B cell (primary cell): ENCODE data around the gene FRMD4A. TPM values are rescaled to one million over a fixed set of nuclear protein-coding genes. Genes with fewer than 3 reads are reported as not detected.

ENCODE experiments used
- ATAC-seq: fragments of 200-7000 bp; cut with Tn5 transposase; one replicate; pipeline ENCODE4 v1.10.0; 2021; ENCODE audit warnings: low read depth, mild to moderate bottlenecking, moderate number of reproducible peaks, moderate library complexity
- CTCF ChIA-PET: fragments of 350-600 bp; sonication (Branson Sonifier 250); formaldehyde crosslinking; loops from one replicate; lab custom pipeline; 2021; ENCODE audit warnings: antibody characterized with exemption, inconsistent platforms; lab: Charles Lee
- POLR2A ChIA-PET: fragments of 350-600 bp; sonication (Branson Sonifier 250); formaldehyde crosslinking; loops from one replicate; lab custom pipeline; 2021; ENCODE audit warnings: antibody characterized with exemption; lab: Charles Lee
- DNase-seq: peaks from one replicate; pipeline ENCODE4 v3.0.0; 2013
- H2AFZ ChIP-seq: 2 replicates; pipeline ENCODE4 v1.6.1; 2012; ENCODE audit warnings: mild to moderate bottlenecking, low read depth, low read length; ENCODE audit not compliant: insufficient read depth, poor library complexity, severe bottlenecking
- H3K27ac ChIP-seq, 2 donors: 1 replicate in 1 of 2; 2 replicates in 1 of 2; pipeline ENCODE4 v1.5.1; 2012 to 2013; ENCODE audit warnings: low read length in 2 of 2, mild to moderate bottlenecking in 2 of 2, moderate library complexity in 1 of 2
- H3K27me3 ChIP-seq, 4 experiments: fragments of 200-600 bp in 1 of 4; sonication (generic) in 1 of 4; replicated peaks in 1 of 4; 1 replicate in 2 of 4; 2 replicates in 2 of 4; pipeline versions ENCODE4 v1.6.1 to v1.7.0; 2013 to 2016; ENCODE audit warnings: low read length in 3 of 4, mild to moderate bottlenecking in 2 of 4, mixed read lengths in 1 of 4, moderate library complexity in 1 of 4; ENCODE audit not compliant: insufficient read depth in 4 of 4, control insufficient read depth in 3 of 4; ENCODE audit errors: control extremely low read depth in 1 of 4
- H3K36me3 ChIP-seq, 2 experiments: replicated peaks in 1 of 2; 1 replicate in 1 of 2; 2 replicates in 1 of 2; pipeline versions ENCODE4 v1.6.1 to v1.7.1; 2013; ENCODE audit warnings: low read length in 1 of 2; ENCODE audit not compliant: insufficient read depth in 2 of 2, control insufficient read depth in 1 of 2; ENCODE audit errors: control extremely low read depth in 1 of 2, extremely low read depth in 1 of 2
- H3K4me1 ChIP-seq, 2 donors: fragments of 200-600 bp in 1 of 2; sonication (generic) in 1 of 2; 1 replicate in 1 of 2; 2 replicates in 1 of 2; pipeline versions ENCODE4 v1.5.1 to v1.6.1; 2013 to 2017; ENCODE audit warnings: low read length in 2 of 2; ENCODE audit not compliant: control insufficient read depth in 2 of 2, insufficient read depth in 2 of 2
- H3K4me2 ChIP-seq: replicated peaks from 2 replicates; pipeline ENCODE3; 2012; ENCODE audit warnings: mild to moderate bottlenecking, low read depth, low read length; ENCODE audit not compliant: poor library complexity, severe bottlenecking
- H3K4me3 ChIP-seq, 5 experiments: fragments of 200-600 bp in 1 of 5; sonication (generic) in 1 of 5; 1 replicate in 3 of 5; 2 replicates in 2 of 5; pipeline versions ENCODE4 v1.5.1 to v1.7.0; 2011 to 2016; ENCODE audit warnings: low read length in 4 of 5, mild to moderate bottlenecking in 4 of 5, low read depth in 2 of 5, control low read depth in 1 of 5, moderate library complexity in 1 of 5; ENCODE audit not compliant: insufficient read depth in 1 of 5; ENCODE audit errors: control extremely low read depth in 1 of 5, extremely low read depth in 1 of 5
- H3K79me2 ChIP-seq: fragments of 200-600 bp; sonication (generic); one replicate; pipeline ENCODE4 v1.6.0; 2016; ENCODE audit warnings: low read length; ENCODE audit not compliant: control insufficient read depth, insufficient read depth
- H3K9ac ChIP-seq: fragments of 200-600 bp; sonication (generic); 2 replicates; pipeline ENCODE4 v1.6.1; 2017; ENCODE audit warnings: mild to moderate bottlenecking, low read length, moderate library complexity
- H3K9me3 ChIP-seq, 3 donors: one replicate each; pipeline versions ENCODE4 v1.6.1 to v1.7.1; 2013; ENCODE audit warnings: low read length in 2 of 3; ENCODE audit not compliant: control insufficient read depth in 2 of 3, insufficient read depth in 1 of 3; ENCODE audit errors: control extremely low read depth in 1 of 3
- H4K20me1 ChIP-seq: 2 replicates; pipeline ENCODE4 v1.6.0; 2012; ENCODE audit warnings: mild to moderate bottlenecking, low read length; ENCODE audit not compliant: insufficient read depth, control insufficient read depth, poor library complexity, severe bottlenecking
- H3K27ac Mint-ChIP-seq: one replicate; pipeline ENCODE4 v1.8.0; 2021; ENCODE audit warnings: mixed read lengths
- H3K27me3 Mint-ChIP-seq: one replicate; pipeline ENCODE4 v1.8.0; 2021; ENCODE audit warnings: mixed read lengths
- H3K4me1 Mint-ChIP-seq: one replicate; pipeline ENCODE4 v1.8.0; 2021; ENCODE audit warnings: mixed read lengths
- H3K4me3 Mint-ChIP-seq: one replicate; pipeline ENCODE4 v1.8.0; 2021; ENCODE audit warnings: mixed read lengths
- H3K9me3 Mint-ChIP-seq: one replicate; pipeline ENCODE4 v1.8.0; 2022; ENCODE audit warnings: mixed read lengths; ENCODE audit not compliant: insufficient read depth
- EZH2 ChIP-seq: IDR thresholded peaks from 2 replicates; pipeline ENCODE4 v1.6.1; 2012; ENCODE audit warnings: borderline replicate concordance, low read depth, mild to moderate bottlenecking, moderate library complexity, low read length; ENCODE audit not compliant: insufficient read depth, poor library complexity, severe bottlenecking
- WGBS: methylation state at CpG from one replicate; pipeline ENCODE4 v1.1.5; 2013; ENCODE audit warnings: missing lambda C conversion rate; ENCODE audit not compliant: insufficient coverage; 5-methylcytosine and 5-hydroxymethylcytosine counted together
- intact Hi-C: fragments of 100-400 bp; cut with micrococcal nuclease; formaldehyde crosslinking; loops from one replicate; pipeline ENCODE4 v1.10.0; 2022
- polyA plus RNA-seq: library from polyadenylated mRNA; depleted of rRNA; stranded (reverse); fragments of >200 nt; gene quantifications from 2 replicates; pipeline ENCODE4 v1.2.3, GENCODE V29; 2012
- total RNA-seq, 2 donors: library from RNA; stranded (reverse); fragments of 120-200 nt in 1 of 2; gene quantifications; 1 replicate in 1 of 2; 2 replicates in 1 of 2; pipeline versions ENCODE4 v1.2.3 to v1.2.4, GENCODE V29; 2013 to 2022
- TF ChIP-seq, protein P1 (sequence below): fragments of 200-600 bp; IDR thresholded peaks from one replicate; pipeline ENCODE4 v1.8.0; 2022; ENCODE audit warnings: antibody characterized with exemption, mild to moderate bottlenecking

Gene FRMD4A
- total and polyA plus RNA-seq, 2 donors (not counting 1 experiment from before 2014, with no cell fraction given), result 0.76 to 3.4 TPM

DNA sequence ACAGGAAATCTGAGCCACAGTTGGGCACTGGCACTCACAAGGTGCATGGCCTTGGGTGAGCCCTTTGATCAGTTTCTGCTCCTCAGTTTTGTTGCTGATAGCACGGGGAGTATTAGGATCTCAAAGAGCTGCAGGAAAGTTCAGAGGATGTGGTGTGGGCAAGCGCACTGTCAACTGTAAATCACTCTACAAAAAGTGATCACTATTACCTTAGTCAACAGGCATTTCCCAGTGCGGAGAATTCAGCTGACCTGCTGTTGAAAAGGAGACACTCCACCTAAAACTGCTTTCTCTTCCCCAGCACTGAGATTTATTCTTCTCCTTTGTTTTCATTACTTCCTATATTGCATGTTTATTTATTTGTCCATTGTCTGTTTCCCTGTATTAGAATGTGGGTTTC is 412.9 kb downstream of the FRMD4A start:
- Histone ChIP-seq H3K4me3 (no peak overlapping the region), H3K4me1 (peaks cover 0 to 6% of the 10 kb centered on the region in 2 donors), H3K27ac (no peak overlapping the region), H2AFZ (no peak overlapping the region), H3K79me2 (no peaks in the 10 kb centered on the region), H4K20me1 (no peaks in the 10 kb centered on the region), H3K36me3 (no peaks in the 10 kb centered on the region), H3K4me2 (no peak overlapping the region), H3K27me3 (no peaks in the 10 kb centered on the region), H3K9me3 (no peaks in the 10 kb centered on the region), H3K9ac (no peak overlapping the region)
- Mint-ChIP-seq H3K4me3 (no peak overlapping the region), H3K9me3 (no peaks in the 10 kb centered on the region), H3K27me3 (peaks cover 5% of the 10 kb centered on the region), H3K4me1 (peaks cover 19% of the 10 kb centered on the region), H3K27ac (no peak overlapping the region)
- no CpG with 5 or more reads among the region's 3 CpGs for WGBS
- intact Hi-C loops, result no loop called here
- CTCF ChIA-PET, result no interaction called here
- no peak for TF ChIP-seq EZH2
- TF ChIP-seq, protein P1, sequence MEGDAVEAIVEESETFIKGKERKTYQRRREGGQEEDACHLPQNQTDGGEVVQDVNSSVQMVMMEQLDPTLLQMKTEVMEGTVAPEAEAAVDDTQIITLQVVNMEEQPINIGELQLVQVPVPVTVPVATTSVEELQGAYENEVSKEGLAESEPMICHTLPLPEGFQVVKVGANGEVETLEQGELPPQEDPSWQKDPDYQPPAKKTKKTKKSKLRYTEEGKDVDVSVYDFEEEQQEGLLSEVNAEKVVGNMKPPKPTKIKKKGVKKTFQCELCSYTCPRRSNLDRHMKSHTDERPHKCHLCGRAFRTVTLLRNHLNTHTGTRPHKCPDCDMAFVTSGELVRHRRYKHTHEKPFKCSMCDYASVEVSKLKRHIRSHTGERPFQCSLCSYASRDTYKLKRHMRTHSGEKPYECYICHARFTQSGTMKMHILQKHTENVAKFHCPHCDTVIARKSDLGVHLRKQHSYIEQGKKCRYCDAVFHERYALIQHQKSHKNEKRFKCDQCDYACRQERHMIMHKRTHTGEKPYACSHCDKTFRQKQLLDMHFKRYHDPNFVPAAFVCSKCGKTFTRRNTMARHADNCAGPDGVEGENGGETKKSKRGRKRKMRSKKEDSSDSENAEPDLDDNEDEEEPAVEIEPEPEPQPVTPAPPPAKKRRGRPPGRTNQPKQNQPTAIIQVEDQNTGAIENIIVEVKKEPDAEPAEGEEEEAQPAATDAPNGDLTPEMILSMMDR, result no peak
- DNase-seq (no peak), ATAC-seq (no peak)
- POLR2A ChIA-PET, result no interaction called here

DNA sequence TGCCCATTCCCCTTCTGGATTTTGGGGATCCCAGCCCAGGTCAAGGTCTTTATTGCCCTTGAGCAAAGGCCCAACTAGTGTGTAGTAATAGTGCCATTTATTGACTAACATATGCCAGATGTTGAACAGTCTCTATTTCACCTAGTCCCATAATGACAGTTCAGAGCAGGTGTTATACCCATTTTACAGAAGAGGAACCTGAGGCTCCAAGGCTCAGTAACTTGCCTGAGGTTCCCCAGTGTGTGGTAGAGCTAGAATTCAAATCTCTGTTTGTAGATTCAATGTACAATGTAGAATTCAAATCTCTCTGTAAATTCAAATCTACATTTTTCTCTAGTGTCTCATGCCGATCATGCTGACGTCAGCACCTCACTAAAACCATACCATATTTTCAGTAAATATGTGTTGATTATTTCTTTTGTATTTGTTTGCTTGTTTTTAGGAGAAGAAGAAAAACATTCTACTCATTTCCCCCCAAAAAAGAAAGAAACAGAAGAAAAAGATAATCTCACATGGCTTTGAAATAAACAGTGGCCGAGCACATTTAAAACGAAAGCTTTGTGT is 414.3 kb downstream of the FRMD4A start:
- Histone ChIP-seq H2AFZ (no peak overlapping the region), H3K27me3 (no peaks in the 10 kb centered on the region), H3K4me3 (no peak overlapping the region), H3K79me2 (no peaks in the 10 kb centered on the region), H3K4me1 (peaks cover 0 to 6% of the 10 kb centered on the region in 2 donors), H3K9ac (no peak overlapping the region), H3K27ac (no peak overlapping the region), H3K9me3 (no peaks in the 10 kb centered on the region), H3K36me3 (no peaks in the 10 kb centered on the region), H3K4me2 (no peak overlapping the region), H4K20me1 (no peaks in the 10 kb centered on the region)
- Mint-ChIP-seq H3K4me3 (no peak overlapping the region), H3K27me3 (peaks cover 8% of the 10 kb centered on the region), H3K9me3 (no peaks in the 10 kb centered on the region), H3K4me1 (peaks cover 19% of the 10 kb centered on the region), H3K27ac (no peak overlapping the region)
- no peak for ATAC-seq
- ChIA-PET POLR2A (no interaction called here), CTCF (interaction anchor here (0.6 kb wide), 1 partner anchor 9 kb away, joined by 4 read pairs; no protein-coding TSS in a partner anchor)
- no peak for DNase-seq
- no peak for TF ChIP-seq EZH2
- TF ChIP-seq, protein P1, result no peak
- WGBS, result 79% methylated on average over 2 of the region's 4 CpGs
- intact Hi-C loops, result no loop called here
